H9 (cell line): ENCODE measurements around the gene WDR5. TPM values are rescaled to one million over a fixed set of nuclear protein-coding genes. Genes with fewer than 3 reads are reported as not detected.

ENCODE experiments used
- DNase-seq: peaks from one replicate; pipeline ENCODE4 v3.0.0-alpha.2; 2017
- H2AFZ ChIP-seq: one replicate; pipeline ENCODE4 v1.6.1; 2013; ENCODE audit warnings: mild to moderate bottlenecking, low read length, control low read depth, moderate library complexity
- H2AK5ac ChIP-seq: 2 replicates; pipeline ENCODE4 v1.6.1; 2013; ENCODE audit warnings: low read length, control low read depth, mixed read lengths; ENCODE audit not compliant: insufficient read length
- H2BK120ac ChIP-seq: one replicate; pipeline ENCODE4 v1.6.1; 2013; ENCODE audit warnings: low read depth, mild to moderate bottlenecking, low read length, control low read depth, inconsistent platforms; ENCODE audit not compliant: poor library complexity, severe bottlenecking
- H2BK12ac ChIP-seq: 2 replicates; pipeline ENCODE4 v1.6.1; 2013; ENCODE audit warnings: low read length, control low read depth, mixed read lengths, low read depth; ENCODE audit not compliant: insufficient read length
- H2BK15ac ChIP-seq: 2 replicates; pipeline ENCODE4 v1.6.1; 2013; ENCODE audit warnings: low read depth, low read length, control low read depth
- H2BK20ac ChIP-seq: one replicate; pipeline ENCODE4 v1.6.1; 2013; ENCODE audit warnings: low read depth, mild to moderate bottlenecking, low read length, control low read depth, inconsistent platforms; ENCODE audit not compliant: poor library complexity, severe bottlenecking
- H2BK5ac ChIP-seq: 2 replicates; pipeline ENCODE4 v1.6.1; 2013; ENCODE audit warnings: low read length, control low read depth, mixed read lengths; ENCODE audit not compliant: insufficient read length
- H3K14ac ChIP-seq: 2 replicates; pipeline ENCODE4 v1.6.1; 2013; ENCODE audit warnings: low read length, control low read depth; ENCODE audit not compliant: insufficient read depth
- H3K18ac ChIP-seq: 2 replicates; pipeline ENCODE4 v1.6.1; 2013; ENCODE audit warnings: low read depth, mild to moderate bottlenecking, mixed read lengths, low read length, control low read depth; ENCODE audit not compliant: insufficient read length
- H3K23ac ChIP-seq: 2 replicates; pipeline ENCODE4 v1.6.1; 2013; ENCODE audit warnings: low read length, control low read depth, mixed read lengths, low read depth; ENCODE audit not compliant: insufficient read length
- H3K23me2 ChIP-seq: 2 replicates; pipeline ENCODE4 v1.6.1; 2013; ENCODE audit warnings: low read depth, mild to moderate bottlenecking, mixed read lengths, low read length, control low read depth; ENCODE audit not compliant: insufficient read length, poor library complexity, severe bottlenecking
- H3K27ac ChIP-seq: 2 replicates; pipeline ENCODE4 v1.5.1; 2013; ENCODE audit warnings: low read length, control low read depth, mixed read lengths, low read depth; ENCODE audit not compliant: insufficient read length
- H3K27me3 ChIP-seq: 2 replicates; pipeline ENCODE4 v1.6.1; 2013; ENCODE audit warnings: low read length, control low read depth, inconsistent platforms; ENCODE audit not compliant: insufficient read depth
- H3K4ac ChIP-seq: 2 replicates; pipeline ENCODE4 v1.6.1; 2013; ENCODE audit warnings: low read depth, mild to moderate bottlenecking, control low read depth, inconsistent platforms, low read length, moderate library complexity
- H3K4me1 ChIP-seq: 2 replicates; pipeline ENCODE4 v1.6.1; 2013; ENCODE audit warnings: low read length, control low read depth, inconsistent platforms; ENCODE audit not compliant: insufficient read depth
- H3K4me2 ChIP-seq: 2 replicates; pipeline ENCODE4 v1.6.1; 2013; ENCODE audit warnings: low read length, control low read depth, mixed read lengths; ENCODE audit not compliant: insufficient read length, insufficient read depth
- H3K56ac ChIP-seq: 2 replicates; pipeline ENCODE4 v1.6.1; 2013; ENCODE audit warnings: low read depth, mild to moderate bottlenecking, mixed read lengths, low read length, control low read depth; ENCODE audit not compliant: insufficient read length
- H3K79me1 ChIP-seq: 2 replicates; pipeline ENCODE4 v1.6.1; 2013; ENCODE audit warnings: low read depth, mild to moderate bottlenecking, moderate library complexity, low read length, control low read depth, inconsistent platforms; ENCODE audit not compliant: insufficient read depth, poor library complexity, severe bottlenecking
- H3K79me2 ChIP-seq: 2 replicates; pipeline ENCODE4 v1.6.1; 2013; ENCODE audit warnings: low read length, control low read depth, inconsistent platforms; ENCODE audit not compliant: insufficient read depth
- H3K9ac ChIP-seq: 2 replicates; pipeline ENCODE4 v1.6.1; 2013; ENCODE audit warnings: low read length, control low read depth, mixed read lengths; ENCODE audit not compliant: insufficient read length; ENCODE audit errors: extremely low read depth
- H3K9me3 ChIP-seq: one replicate; pipeline ENCODE4 v1.6.1; 2013; ENCODE audit warnings: low read depth, low read length, inconsistent platforms; ENCODE audit not compliant: control insufficient read depth
- H3T11ph ChIP-seq: one replicate; pipeline ENCODE4 v1.6.1; 2013; ENCODE audit warnings: mild to moderate bottlenecking, low read length, control low read depth, inconsistent platforms
- H4K20me1 ChIP-seq: one replicate; pipeline ENCODE4 v1.6.1; 2013; ENCODE audit not compliant: control insufficient read depth, insufficient read length, insufficient read depth
- H4K5ac ChIP-seq: 2 replicates; pipeline ENCODE4 v1.6.1; 2013; ENCODE audit warnings: low read depth, mild to moderate bottlenecking, mixed read lengths, low read length, control low read depth; ENCODE audit not compliant: insufficient read length
- H4K8ac ChIP-seq: replicated peaks from 2 replicates; pipeline ENCODE4 v1.6.1; 2013; ENCODE audit warnings: low read length, control low read depth, mixed read lengths, low read depth; ENCODE audit not compliant: insufficient read length
- H4K91ac ChIP-seq: 2 replicates; pipeline ENCODE4 v1.6.1; 2013; ENCODE audit warnings: low read depth, mild to moderate bottlenecking, moderate library complexity, mixed read lengths, low read length, control low read depth; ENCODE audit not compliant: insufficient read length
- H3K27ac Mint-ChIP-seq, 3 experiments: 2 replicates in 2 of 3; 3 replicates in 1 of 3; pipeline ENCODE4 v1.8.0; 2020 to 2021; ENCODE audit warnings: mixed read lengths in 3 of 3, mild to moderate bottlenecking in 1 of 3, moderate library complexity in 1 of 3
- H3K27me3 Mint-ChIP-seq: 2 replicates; pipeline ENCODE4 v1.8.0; 2021; ENCODE audit warnings: low read depth, mild to moderate bottlenecking, moderate library complexity, mixed read lengths
- H3K36me3 Mint-ChIP-seq, 3 experiments: 2 replicates in 2 of 3; 3 replicates in 1 of 3; pipeline ENCODE4 v1.8.0; 2020 to 2021; ENCODE audit warnings: low read depth in 3 of 3, mixed read lengths in 3 of 3; ENCODE audit not compliant: insufficient read depth in 1 of 3
- H3K4me1 Mint-ChIP-seq, 2 experiments: 2 replicates each; pipeline ENCODE4 v1.8.0; 2020; ENCODE audit warnings: mixed read lengths in 2 of 2
- H3K4me3 Mint-ChIP-seq, 2 experiments: 2 replicates in 1 of 2; 3 replicates in 1 of 2; pipeline ENCODE4 v1.8.0; 2020 to 2021; ENCODE audit warnings: mild to moderate bottlenecking in 2 of 2, mixed read lengths in 2 of 2, moderate library complexity in 1 of 2
- H3K9me3 Mint-ChIP-seq, 2 experiments: 2 replicates in 1 of 2; 3 replicates in 1 of 2; pipeline ENCODE4 v1.8.0; 2020; ENCODE audit warnings: mild to moderate bottlenecking in 2 of 2, mixed read lengths in 2 of 2, moderate library complexity in 1 of 2
- CTCF ChIP-seq: fragments of 200-600 bp; sonication (generic); conservative IDR thresholded peaks from 3 replicates; pipeline ENCODE4 v1.8.0; 2021; ENCODE audit warnings: antibody characterized with exemption, mild to moderate bottlenecking
- WGBS: extraction: QIAGEN DNeasy Blood & Tissue Kit; methylation state at CpG from one replicate; pipeline ENCODE4 v1.1.7; 2013; ENCODE audit warnings: missing lambda C conversion rate, low lambda C conversion rate, mixed read lengths; ENCODE audit not compliant: insufficient read length; ENCODE audit errors: extremely low coverage; 5-methylcytosine and 5-hydroxymethylcytosine counted together
- total RNA-seq: library from RNA; stranded (reverse); gene quantifications from 2 replicates; pipeline ENCODE4 v1.2.1, GENCODE V29; 2021

WDR5 gene
- total RNA-seq, 1 experiment from 2014 or later, result 72.3 TPM

- Histone ChIP-seq H2AFZ (no peak overlapping the region), H3T11ph (no peak overlapping the region), H3K27me3 (no peaks in the 10 kb centered on the region), H3K4me1 (no peaks in the 10 kb centered on the region), H3K4me2 (no peak overlapping the region), H3K14ac (no peak overlapping the region), H3K79me1 (no peaks in the 10 kb centered on the region), H3K79me2 (no peaks in the 10 kb centered on the region), H3K23me2 (no peaks in the 10 kb centered on the region), H3K18ac (no peak overlapping the region), H4K20me1 (no peaks in the 10 kb centered on the region), H2BK120ac (no peak overlapping the region), H4K8ac (no peak overlapping the region), H3K23ac (no peak overlapping the region), H4K5ac (no peak overlapping the region), H3K4ac (no peak overlapping the region), H2BK15ac (no peak overlapping the region), H2AK5ac (no peak overlapping the region), H2BK20ac (no peak overlapping the region), H3K9ac (no peak overlapping the region), H3K9me3 (no peaks in the 10 kb centered on the region), H2BK12ac (no peak overlapping the region), H3K27ac (no peak overlapping the region), H4K91ac (no peak overlapping the region), H3K56ac (no peak overlapping the region), H2BK5ac (no peak overlapping the region)
- DNase-seq, result no peak
- Mint-ChIP-seq H3K27ac (peak overlapping the region in 1 of 3 experiments; percentile 30; a peak in 2 of 7 replicates), H3K4me3 (no peak overlapping the region), H3K27me3 (no peaks in the 10 kb centered on the region), H3K36me3 (peaks cover 41 to 83% (median 83%) of the 10 kb centered on the region in 3 experiments; a peak in 6 of 7 replicates), H3K9me3 (no peaks in the 10 kb centered on the region), H3K4me1 (no peaks in the 10 kb centered on the region)
- no CpG with 5 or more reads among the region's 12 CpGs for WGBS
- TF ChIP-seq CTCF, result no peak
Observed at GRCh38 chr9:134150557-134151214, 14.8 kb downstream of the WDR5 start.
